IPS DF 6.9 (cell line): ENCODE results near the gene USP32.
"Not testable (repeated sequence)": the region's sequence is repeated elsewhere in the genome, so short reads cannot be mapped to it uniquely, and the experiment has no call there.

Experiments
- DNase-seq: peaks from one replicate; pipeline ENCODE4 v3.0.0-alpha.2; 2013; ENCODE audit warnings: low read depth, low spot score
- H3K27ac ChIP-seq: one replicate; pipeline ENCODE4 v1.5.1; 2013; ENCODE audit warnings: low read length, control low read depth
- H3K27me3 ChIP-seq: 2 replicates; pipeline ENCODE4 v1.6.1; 2013; ENCODE audit warnings: mild to moderate bottlenecking, low read length; ENCODE audit not compliant: control insufficient read depth, insufficient read depth
- H3K36me3 ChIP-seq: 2 replicates; pipeline ENCODE4 v1.6.1; 2013; ENCODE audit warnings: low read length; ENCODE audit not compliant: control insufficient read depth, insufficient read depth
- H3K4me1 ChIP-seq: 2 replicates; pipeline ENCODE4 v1.6.1; 2013; ENCODE audit warnings: low read length; ENCODE audit not compliant: control insufficient read depth, insufficient read depth
- H3K4me3 ChIP-seq: 2 replicates; pipeline ENCODE4 v1.5.1; 2013; ENCODE audit warnings: mild to moderate bottlenecking, low read length
- H3K9me3 ChIP-seq: 2 replicates; pipeline ENCODE4 v1.6.1; 2013; ENCODE audit warnings: low read length, inconsistent platforms; ENCODE audit not compliant: control insufficient read depth, insufficient read depth
- WGBS: extraction: QIAGEN DNeasy Blood & Tissue Kit; methylation state at CpG from one replicate; pipeline ENCODE4 v1.1.7; 2013; ENCODE audit warnings: mixed read lengths, missing lambda C conversion rate; ENCODE audit not compliant: insufficient read length, insufficient coverage; 5-methylcytosine and 5-hydroxymethylcytosine counted together

Gene USP32

GRCh38 chr17:60425626-60426025, 33.7 kb upstream of the USP32 start:
- Histone ChIP-seq H3K4me1 (peaks cover 4% of the 10 kb centered on the region), H3K9me3 (no peaks in the 10 kb centered on the region), H3K36me3 (no peaks in the 10 kb centered on the region), H3K27me3 (no peaks in the 10 kb centered on the region; the same call in 1 of the 2 replicates), H3K27ac (no peak overlapping the region), H3K4me3 (no peak overlapping the region)
- WGBS, result no CpG with 5 or more reads among the region's 6 CpGs
- no peak for DNase-seq

- no peaks in the 10 kb centered on the region; the same call in 1 of the 2 replicates for H3K27me3 ChIP-seq
- no peak overlapping the region for H3K27ac ChIP-seq
- H3K4me1 ChIP-seq, result peaks cover 4% of the 10 kb centered on the region; the same call in 1 of the 2 replicates
- H3K4me3 ChIP-seq, result no peak overlapping the region
- H3K36me3 ChIP-seq, result no peaks in the 10 kb centered on the region
- no peak for DNase-seq
- WGBS, result no CpG with 5 or more reads among the region's 3 CpGs
- H3K9me3 ChIP-seq, result no peaks in the 10 kb centered on the region
These were observed 31.9 kb upstream of the USP32 start for GRCh38 chr17:60423865-60424264.

- Histone ChIP-seq H3K36me3 (no peaks in the 10 kb centered on the region), H3K4me3 (peak within 1 kb of the TSS; percentile 57; the same call in 1 of the 2 replicates), H3K9me3 (no peaks in the 10 kb centered on the region), H3K27me3 (no peaks in the 10 kb centered on the region; the same call in 1 of the 2 replicates), H3K4me1 (peaks cover 4% of the 10 kb centered on the region; the same call in 1 of the 2 replicates), H3K27ac (no peak within 1 kb of the TSS)
- WGBS, result no CpG with 5 or more reads among the region's 18 CpGs
- no peak for DNase-seq
These were observed 30.3 kb upstream of the USP32 start, which contains the start of gene CHCT1 for GRCh38 chr17:60422162-60422665. CHCT1 (plus strand) TSS chr17:60422489; CDS start chr17:60422593, 104 bp downstream.

- Histone ChIP-seq H3K4me3 (peak overlapping the region; percentile 57; the same call in 1 of the 2 replicates), H3K4me1 (peaks cover 4% of the 10 kb centered on the region; the same call in 1 of the 2 replicates), H3K36me3 (no peaks in the 10 kb centered on the region), H3K27me3 (no peaks in the 10 kb centered on the region; the same call in 1 of the 2 replicates), H3K27ac (no peak overlapping the region), H3K9me3 (no peaks in the 10 kb centered on the region)
- peak; percentile 35 for DNase-seq
- WGBS, result no CpG with 5 or more reads among the region's 66 CpGs
These were observed 29.6 kb upstream of the USP32 start for GRCh38 chr17:60421273-60422161.

- H3K36me3 ChIP-seq, H3K9me3 ChIP-seq, H3K4me1 ChIP-seq, H3K4me3 ChIP-seq, H3K27ac ChIP-seq, H3K27me3 ChIP-seq, DNase-seq: not testable (repeated sequence)
- WGBS, result no CpG with 5 or more reads among the region's 7 CpGs
These were observed 27.9 kb upstream of the USP32 start for GRCh38 chr17:60419875-60420274.

DNA sequence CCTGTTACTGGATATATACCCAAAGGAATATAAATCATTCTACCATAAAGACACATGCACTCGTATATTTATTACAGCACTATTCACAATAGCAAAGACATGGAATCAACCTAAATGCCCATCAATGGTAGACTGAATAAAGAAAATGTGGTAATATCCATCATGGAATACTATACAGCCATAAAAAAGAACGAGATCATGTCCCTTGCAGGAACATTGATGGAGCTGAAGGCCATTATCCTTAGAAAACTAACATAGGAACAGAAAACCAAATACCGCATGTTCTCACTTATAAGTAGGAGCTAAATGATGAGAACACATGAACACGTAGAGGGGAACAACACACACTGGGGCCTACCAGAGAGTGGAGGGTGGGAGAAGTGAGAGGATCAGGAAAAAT, 27.1 kb upstream of the USP32 start:
- not testable (repeated sequence) for H3K4me1 ChIP-seq, H3K36me3 ChIP-seq, H3K4me3 ChIP-seq, H3K27me3 ChIP-seq, H3K27ac ChIP-seq, DNase-seq, H3K9me3 ChIP-seq
- no CpG with 5 or more reads among the region's 4 CpGs for WGBS

GRCh38 chr17:60416368-60416925, 24.5 kb upstream of the USP32 start:
- no peak for DNase-seq
- no CpG with 5 or more reads among the region's 2 CpGs for whole genome bisulfite sequencing

DNA sequence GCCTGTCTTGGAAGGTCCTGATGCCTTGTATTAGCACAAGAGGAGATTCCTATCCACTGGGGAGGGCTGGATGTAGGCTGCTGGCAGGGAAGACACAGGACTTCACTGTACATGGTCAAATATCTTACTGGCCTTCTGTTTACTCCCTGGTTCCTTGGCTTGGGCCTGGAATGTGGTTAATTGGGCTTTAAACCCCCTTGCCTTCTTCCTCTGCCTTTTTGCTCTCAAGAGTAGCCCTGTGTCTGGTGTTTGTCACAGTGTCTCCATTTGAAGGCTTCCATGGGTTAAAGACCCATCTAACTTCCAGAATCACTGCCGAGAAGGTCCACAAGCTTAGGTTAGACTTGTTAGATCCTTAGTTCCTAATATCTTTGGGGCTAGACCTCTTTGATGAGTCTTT, 23.2 kb upstream of the USP32 start:
- no peaks in the 10 kb centered on the region for H3K9me3 ChIP-seq
- DNase-seq, result no peak
- H3K27me3 ChIP-seq, result no peaks in the 10 kb centered on the region
- H3K36me3 ChIP-seq, result no peaks in the 10 kb centered on the region
- no peak overlapping the region for H3K27ac ChIP-seq
- no peaks in the 10 kb centered on the region for H3K4me1 ChIP-seq
- no peak overlapping the region for H3K4me3 ChIP-seq
- WGBS, result no CpG with 5 or more reads among the region's 1 CpG

More at GRCh38 chr17:60416368-60416925, 24.5 kb upstream of the USP32 start:
- H3K27ac ChIP-seq, result no peak overlapping the region
- H3K9me3 ChIP-seq, result no peaks in the 10 kb centered on the region
- H3K4me1 ChIP-seq, result no peaks in the 10 kb centered on the region
- H3K27me3 ChIP-seq, result no peaks in the 10 kb centered on the region
- H3K36me3 ChIP-seq, result no peaks in the 10 kb centered on the region
- H3K4me3 ChIP-seq, result no peak overlapping the region

DNA sequence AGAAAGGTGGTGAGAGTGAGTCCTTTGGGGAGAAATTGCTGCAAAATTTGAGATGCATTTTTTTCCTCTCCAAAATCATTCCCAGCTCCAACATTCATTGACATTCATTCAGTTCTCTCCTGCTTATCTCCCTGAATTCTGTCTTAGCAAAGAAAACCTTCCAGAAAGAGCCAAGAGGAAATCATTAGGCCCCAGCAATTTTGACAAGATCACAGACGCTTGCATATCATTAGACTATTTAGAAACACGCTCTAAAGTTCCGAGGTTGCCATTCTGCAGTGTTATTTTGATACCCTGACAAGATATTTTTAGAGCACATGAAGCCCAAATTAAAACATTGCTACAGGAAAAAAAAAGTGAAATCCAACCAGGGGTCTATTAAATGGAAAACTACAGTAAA, 20.8 kb upstream of the USP32 start:
- H3K27ac ChIP-seq, result no peak overlapping the region
- H3K9me3 ChIP-seq, result no peaks in the 10 kb centered on the region
- no CpG with 5 or more reads among the region's 3 CpGs for WGBS
- DNase-seq, result no peak
- H3K27me3 ChIP-seq, result no peaks in the 10 kb centered on the region
- no peaks in the 10 kb centered on the region for H3K36me3 ChIP-seq
- H3K4me1 ChIP-seq, result no peaks in the 10 kb centered on the region
- H3K4me3 ChIP-seq, result no peak overlapping the region

DNA sequence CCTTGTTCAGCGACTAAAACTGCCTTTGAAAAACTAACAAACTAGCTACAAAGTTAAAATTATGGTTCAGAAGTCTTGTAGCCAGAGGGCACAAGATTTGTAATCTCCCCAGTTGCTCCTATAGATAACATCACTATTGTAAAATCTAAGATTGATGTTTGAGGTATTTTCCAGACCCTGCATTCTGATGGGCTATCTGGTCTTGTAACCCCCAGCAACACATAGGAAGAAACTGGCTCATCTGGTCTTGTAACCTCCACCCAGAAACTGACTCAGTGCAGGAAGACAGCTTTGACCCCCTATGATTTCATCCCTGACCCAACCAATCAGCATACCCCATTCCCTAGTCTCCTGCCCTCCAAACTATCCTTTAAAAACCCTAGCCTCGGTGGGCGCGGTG, 18.1 kb upstream of the USP32 start:
- Histone ChIP-seq H3K27me3 (no peaks in the 10 kb centered on the region), H3K27ac (no peak overlapping the region), H3K4me1 (no peaks in the 10 kb centered on the region), H3K9me3 (no peaks in the 10 kb centered on the region), H3K4me3 (no peak overlapping the region), H3K36me3 (no peaks in the 10 kb centered on the region)
- DNase-seq, result no peak
- WGBS, result no CpG with 5 or more reads among the region's 4 CpGs
